Mononuclear cell (primary cell): ENCODE data around the gene RNF114. TPM values are rescaled to one million over a fixed set of nuclear protein-coding genes. Genes with fewer than 3 reads are reported as not detected.
A peak's percentile ranks its signal among the peaks of the same experiment; 100 is the strongest.

Source experiments
- H3K27me3 ChIP-seq: 2 replicates; pipeline ENCODE4 v1.6.0; 2011; ENCODE audit warnings: low read length, control low read depth; ENCODE audit not compliant: insufficient read depth
- H3K4me1 ChIP-seq: 2 replicates; pipeline ENCODE4 v1.5.1; 2011; ENCODE audit warnings: mild to moderate bottlenecking, low read length, control low read depth; ENCODE audit not compliant: insufficient read depth
- H3K4me3 ChIP-seq: 2 replicates; pipeline ENCODE4 v1.5.1; 2011; ENCODE audit warnings: mild to moderate bottlenecking, low read length, moderate library complexity
- H3K9me3 ChIP-seq: 2 replicates; pipeline ENCODE4 v1.5.1; 2011; ENCODE audit warnings: low read depth, mild to moderate bottlenecking, control low read depth, low read length
- total RNA-seq: library from RNA; depleted of rRNA; stranded (reverse); fragments of >200 nt; gene quantifications from one replicate; pipeline ENCODE4 v1.2.3, GENCODE V29; 2012

Gene RNF114
- total RNA-seq, 1 donor: 186 TPM

- Histone ChIP-seq H3K9me3 (no peaks in the 10 kb centered on the region), H3K4me3 (no peak overlapping the region), H3K4me1 (peaks cover 30% of the 10 kb centered on the region), H3K27me3 (no peaks in the 10 kb centered on the region)
These were observed 45.2 kb downstream of the RNF114 start for GRCh38 chr20:49981218-49982071.

GRCh38 chr20:49982072-49982345 lies 45.8 kb downstream of the RNF114 start:
- Histone ChIP-seq H3K27me3 (no peaks in the 10 kb centered on the region), H3K9me3 (no peaks in the 10 kb centered on the region), H3K4me1 (peaks cover 30% of the 10 kb centered on the region), H3K4me3 (no peak overlapping the region)

DNA sequence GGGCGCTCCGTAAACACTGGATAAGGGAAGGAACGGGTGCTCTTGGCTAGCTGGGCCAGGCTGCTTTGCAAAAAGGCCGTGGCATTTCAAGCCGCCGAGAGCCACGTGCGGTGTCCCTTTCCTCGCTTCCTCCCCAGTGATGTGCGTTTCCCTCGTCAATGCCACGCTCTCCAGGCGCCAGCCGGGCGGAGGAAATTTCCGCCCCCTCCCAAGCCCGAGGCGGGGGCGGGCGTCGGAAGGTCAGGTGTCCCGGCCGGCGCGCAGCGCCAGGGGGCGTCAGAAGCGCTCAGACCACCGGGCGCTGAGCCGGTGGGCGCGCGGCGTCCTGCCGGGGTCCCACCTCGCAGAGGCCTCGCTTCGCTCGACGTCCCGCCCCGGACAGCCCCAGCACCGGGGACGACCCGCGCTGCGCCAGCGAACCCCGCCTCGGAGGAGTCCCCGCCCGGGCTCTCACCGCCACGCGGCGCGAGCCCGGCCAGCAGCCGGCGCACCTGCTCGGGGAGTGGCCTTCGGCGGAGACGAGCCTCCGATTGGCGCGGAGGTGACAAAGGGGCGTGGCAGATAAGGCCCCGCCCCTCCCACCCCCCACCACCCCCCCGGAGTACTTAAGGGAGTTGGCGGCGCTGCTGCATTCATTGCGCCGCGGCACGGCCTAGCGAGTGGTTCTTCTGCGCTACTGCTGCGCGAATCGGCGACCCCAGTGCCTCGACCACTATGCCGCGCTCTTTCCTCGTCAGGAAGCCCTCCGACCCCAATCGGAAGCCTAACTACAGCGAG lies 46.3 kb downstream of the RNF114 start, which contains the start of gene SNAI1:
TSS of gene SNAI1 (plus strand) at position 635 of the 777 bp plus-strand sequence. CDS start at position 715, 80 bp downstream.
- peak within 1 kb of the TSS; percentile 16 for H3K4me3 ChIP-seq
- H3K4me1 ChIP-seq: peaks cover 30% of the 10 kb centered on the region
- H3K27me3 ChIP-seq: no peaks in the 10 kb centered on the region
- H3K9me3 ChIP-seq: no peaks in the 10 kb centered on the region

GRCh38 chr20:49983123-49983847 lies 47.1 kb downstream of the RNF114 start:
- Histone ChIP-seq H3K27me3 (no peaks in the 10 kb centered on the region), H3K4me3 (no peak overlapping the region), H3K9me3 (no peaks in the 10 kb centered on the region), H3K4me1 (peaks cover 30% of the 10 kb centered on the region)

DNA sequence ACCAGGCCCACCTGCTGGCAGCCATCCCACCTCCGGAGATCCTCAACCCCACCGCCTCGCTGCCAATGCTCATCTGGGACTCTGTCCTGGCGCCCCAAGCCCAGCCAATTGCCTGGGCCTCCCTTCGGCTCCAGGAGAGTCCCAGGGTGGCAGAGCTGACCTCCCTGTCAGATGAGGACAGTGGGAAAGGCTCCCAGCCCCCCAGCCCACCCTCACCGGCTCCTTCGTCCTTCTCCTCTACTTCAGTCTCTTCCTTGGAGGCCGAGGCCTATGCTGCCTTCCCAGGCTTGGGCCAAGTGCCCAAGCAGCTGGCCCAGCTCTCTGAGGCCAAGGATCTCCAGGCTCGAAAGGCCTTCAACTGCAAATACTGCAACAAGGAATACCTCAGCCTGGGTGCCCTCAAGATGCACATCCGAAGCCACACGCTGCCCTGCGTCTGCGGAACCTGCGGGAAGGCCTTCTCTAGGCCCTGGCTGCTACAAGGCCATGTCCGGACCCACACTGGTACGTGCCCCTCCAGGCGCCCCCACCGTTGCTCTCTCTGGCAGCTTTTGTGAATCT lies 47.7 kb downstream of the RNF114 start:
- no peak overlapping the region for H3K4me3 ChIP-seq
- no peaks in the 10 kb centered on the region for H3K27me3 ChIP-seq
- H3K4me1 ChIP-seq: peaks cover 27% of the 10 kb centered on the region
- no peaks in the 10 kb centered on the region for H3K9me3 ChIP-seq

GRCh38 chr20:49984426-49985153 lies 48.4 kb downstream of the RNF114 start:
- peaks cover 27% of the 10 kb centered on the region for H3K4me1 ChIP-seq
- H3K27me3 ChIP-seq: no peaks in the 10 kb centered on the region
- H3K4me3 ChIP-seq: no peak overlapping the region
- no peaks in the 10 kb centered on the region for H3K9me3 ChIP-seq

- Histone ChIP-seq H3K4me3 (no peak overlapping the region), H3K4me1 (peaks cover 33% of the 10 kb centered on the region), H3K9me3 (no peaks in the 10 kb centered on the region), H3K27me3 (no peaks in the 10 kb centered on the region)
These were observed 49.0 kb downstream of the RNF114 start for GRCh38 chr20:49985157-49985556.

DNA sequence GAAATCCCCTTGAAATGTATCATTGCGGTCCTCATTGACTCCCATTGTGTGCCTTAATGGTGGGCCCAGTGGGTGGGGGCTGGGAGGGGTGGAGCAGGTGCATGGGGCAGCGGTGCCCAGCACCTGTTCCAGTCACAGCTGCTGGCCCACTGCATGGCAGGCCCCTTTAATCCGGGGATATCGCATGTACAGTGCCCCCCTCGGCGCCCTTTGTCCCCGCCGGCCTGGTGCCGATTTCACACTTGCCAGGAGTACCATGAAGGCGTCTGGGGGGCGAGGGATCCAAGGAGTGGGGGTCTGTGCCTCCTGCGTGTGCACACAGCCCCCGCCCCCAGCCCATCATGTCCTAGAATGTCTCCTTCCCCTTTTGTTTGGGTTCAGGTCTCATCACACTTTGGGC lies 49.4 kb downstream of the RNF114 start:
- no peaks in the 10 kb centered on the region for H3K27me3 ChIP-seq
- peaks cover 33% of the 10 kb centered on the region for H3K4me1 ChIP-seq
- H3K4me3 ChIP-seq: no peak overlapping the region
- H3K9me3 ChIP-seq: no peaks in the 10 kb centered on the region

- Histone ChIP-seq H3K27me3 (no peaks in the 10 kb centered on the region), H3K4me1 (peaks cover 33% of the 10 kb centered on the region), H3K4me3 (no peak overlapping the region), H3K9me3 (no peaks in the 10 kb centered on the region)
These were observed 49.9 kb downstream of the RNF114 start for GRCh38 chr20:49986049-49986448.

DNA sequence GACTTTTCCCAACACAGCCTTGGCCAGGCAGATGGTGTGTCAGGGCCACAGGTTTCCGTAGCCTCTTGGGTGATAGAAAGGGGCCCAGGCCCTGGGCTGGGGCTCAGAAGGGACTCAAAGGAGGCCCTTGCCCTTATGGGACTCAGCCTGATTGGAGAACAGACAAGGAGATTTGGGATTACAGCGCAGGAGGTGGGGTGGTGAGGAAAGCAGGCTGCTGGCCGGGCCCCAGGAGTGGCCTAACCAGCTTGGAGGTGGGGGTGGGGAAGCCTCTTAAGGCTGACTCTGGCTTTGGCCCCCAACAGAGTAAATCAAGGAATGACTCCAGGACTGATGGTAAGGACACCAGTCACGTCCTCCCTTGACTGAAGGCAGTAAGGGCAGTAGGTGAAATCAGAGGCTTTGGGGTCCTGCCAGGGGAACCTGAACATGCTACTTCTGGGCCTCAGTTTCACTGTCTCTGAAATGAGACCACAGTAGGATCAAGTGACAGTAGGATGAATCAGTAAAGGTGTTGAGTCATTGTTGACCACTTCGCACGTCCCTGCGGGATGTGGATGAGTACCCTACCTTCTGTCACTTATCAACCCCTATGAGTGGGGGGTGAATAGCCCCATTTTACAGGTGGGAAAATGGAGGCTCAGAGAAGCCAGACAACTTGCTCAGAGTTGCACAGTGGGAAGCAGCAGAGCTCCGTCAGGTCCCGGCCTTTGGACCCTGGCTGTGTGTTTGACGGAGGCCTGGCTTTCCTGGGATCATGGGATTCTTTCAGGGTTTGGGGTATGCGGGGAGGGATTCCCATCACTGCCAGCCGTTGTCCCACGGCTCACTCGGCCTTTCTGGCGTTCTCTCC lies 51.0 kb downstream of the RNF114 start:
- Histone ChIP-seq H3K4me1 (peaks cover 29% of the 10 kb centered on the region), H3K4me3 (no peak overlapping the region), H3K9me3 (no peaks in the 10 kb centered on the region), H3K27me3 (no peaks in the 10 kb centered on the region)

DNA sequence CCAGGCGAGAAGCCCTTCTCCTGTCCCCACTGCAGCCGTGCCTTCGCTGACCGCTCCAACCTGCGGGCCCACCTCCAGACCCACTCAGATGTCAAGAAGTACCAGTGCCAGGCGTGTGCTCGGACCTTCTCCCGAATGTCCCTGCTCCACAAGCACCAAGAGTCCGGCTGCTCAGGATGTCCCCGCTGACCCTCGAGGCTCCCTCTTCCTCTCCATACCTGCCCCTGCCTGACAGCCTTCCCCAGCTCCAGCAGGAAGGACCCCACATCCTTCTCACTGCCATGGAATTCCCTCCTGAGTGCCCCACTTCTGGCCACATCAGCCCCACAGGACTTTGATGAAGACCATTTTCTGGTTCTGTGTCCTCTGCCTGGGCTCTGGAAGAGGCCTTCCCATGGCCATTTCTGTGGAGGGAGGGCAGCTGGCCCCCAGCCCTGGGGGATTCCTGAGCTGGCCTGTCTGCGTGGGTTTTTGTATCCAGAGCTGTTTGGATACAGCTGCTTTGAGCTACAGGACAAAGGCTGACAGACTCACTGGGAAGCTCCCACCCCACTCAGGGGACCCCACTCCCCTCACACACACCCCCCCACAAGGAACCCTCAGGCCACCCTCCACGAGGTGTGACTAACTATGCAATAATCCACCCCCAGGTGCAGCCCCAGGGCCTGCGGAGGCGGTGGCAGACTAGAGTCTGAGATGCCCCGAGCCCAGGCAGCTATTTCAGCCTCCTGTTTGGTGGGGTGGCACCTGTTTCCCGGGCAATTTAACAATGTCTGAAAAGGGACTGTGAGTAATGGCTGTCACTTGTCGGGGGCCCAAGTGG lies 51.9 kb downstream of the RNF114 start:
- H3K4me1 ChIP-seq: peaks cover 23% of the 10 kb centered on the region
- no peak overlapping the region for H3K4me3 ChIP-seq
- H3K27me3 ChIP-seq: no peaks in the 10 kb centered on the region
- H3K9me3 ChIP-seq: no peaks in the 10 kb centered on the region

- Histone ChIP-seq H3K4me3 (no peak overlapping the region), H3K4me1 (peaks cover 21% of the 10 kb centered on the region), H3K9me3 (no peaks in the 10 kb centered on the region), H3K27me3 (no peaks in the 10 kb centered on the region)
These were observed 53.3 kb downstream of the RNF114 start for GRCh38 chr20:49989234-49990065.
